HG02938 (cell line): ENCODE measurements around the gene HNRNPM.
A peak's percentile ranks its signal among the peaks of the same experiment; 100 is the strongest.
"Not testable (repeated sequence)": the region's sequence is repeated elsewhere in the genome, so short reads cannot be mapped to it uniquely, and the experiment has no call there.

ENCODE experiments used
- ATAC-seq: cut with Tn5 transposase; IDR thresholded peaks from one replicate; pipeline ENCODE4 v1.9.1; 2021; ENCODE audit warnings: mild to moderate bottlenecking, moderate library complexity; ENCODE audit not compliant: unreplicated experiment

The HNRNPM gene

GRCh38 chr19:8425331-8425730 is 19.4 kb upstream of the HNRNPM start:
- not testable (repeated sequence) for ATAC-seq

GRCh38 chr19:8426283-8426682 is 18.5 kb upstream of the HNRNPM start:
- no peak for ATAC-seq

GRCh38 chr19:8429044-8429443 is 15.7 kb upstream of the HNRNPM start:
- ATAC-seq, result no peak

- ATAC-seq, result no peak
Measured at GRCh38 chr19:8429826-8430225, 14.9 kb upstream of the HNRNPM start.

GRCh38 chr19:8430650-8431049 is 14.1 kb upstream of the HNRNPM start:
- no peak for ATAC-seq

GRCh38 chr19:8438236-8438635 is 6.5 kb upstream of the HNRNPM start:
- ATAC-seq, result no peak

GRCh38 chr19:8441725-8442544 is 2.8 kb upstream of the HNRNPM start:
- ATAC-seq, result no peak

GRCh38 chr19:8444140-8444676 is 567 bp upstream of the HNRNPM start:
- not testable (repeated sequence) for ATAC-seq

- ATAC-seq, result peak; percentile 23
Measured at GRCh38 chr19:8445488-8446001, 770 bp downstream of the HNRNPM start.

- ATAC-seq, result no peak
Measured at GRCh38 chr19:8446061-8446709, 1.4 kb downstream of the HNRNPM start.

- no peak for ATAC-seq
Measured at GRCh38 chr19:8449830-8450229, 5.1 kb downstream of the HNRNPM start.

- ATAC-seq, result no peak
Measured at GRCh38 chr19:8451377-8451776, 6.6 kb downstream of the HNRNPM start.

GRCh38 chr19:8451885-8452284 is 7.1 kb downstream of the HNRNPM start:
- ATAC-seq, result no peak

- ATAC-seq, result no peak
Measured at GRCh38 chr19:8452446-8453123, 7.8 kb downstream of the HNRNPM start.

- ATAC-seq, result no peak
Measured at GRCh38 chr19:8453616-8454015, 8.8 kb downstream of the HNRNPM start.

- no peak for ATAC-seq
Measured at GRCh38 chr19:8454218-8454617, 9.4 kb downstream of the HNRNPM start.

- ATAC-seq, result no peak
Measured at GRCh38 chr19:8455018-8455417, 10.2 kb downstream of the HNRNPM start.

- no peak for ATAC-seq
Measured at GRCh38 chr19:8456064-8456463, 11.3 kb downstream of the HNRNPM start.

- no peak for ATAC-seq
Measured at GRCh38 chr19:8457209-8457608, 12.4 kb downstream of the HNRNPM start.

GRCh38 chr19:8457827-8458226 is 13.1 kb downstream of the HNRNPM start:
- no peak for ATAC-seq

- ATAC-seq, result no peak
Measured at GRCh38 chr19:8458380-8458779, 13.6 kb downstream of the HNRNPM start.
